Gastrocnemius medialis (tissue), 4 donors: ENCODE data around the gene PLEKHA5. TPM values are rescaled to one million over a fixed set of nuclear protein-coding genes. Genes with fewer than 3 reads are reported as not detected.

Experiments
- ATAC-seq, 2 donors: fragments of 150-250 bp; one replicate each; pipeline ENCODE4 v1.9.1; 2016
- DNase-seq, 2 donors: peaks; one replicate each; pipeline ENCODE4 v3.0.0-alpha.2; 2019
- H3K27ac ChIP-seq, 4 donors: fragments of 200-600 bp; sonication (generic); 1 replicate in 1 of 4; 2 replicates in 3 of 4; pipeline ENCODE4 v1.5.1; 2016 to 2018; ENCODE audit warnings: mild to moderate bottlenecking in 2 of 4, moderate library complexity in 1 of 4
- H3K27me3 ChIP-seq, 3 donors: fragments of 200-600 bp; sonication (generic) in 2 of 3; 1 replicate in 1 of 3; 2 replicates in 2 of 3; pipeline versions ENCODE4 v1.5.1 to v1.6.0; 2016 to 2019; ENCODE audit warnings: mild to moderate bottlenecking in 1 of 3, moderate library complexity in 1 of 3
- H3K36me3 ChIP-seq, 2 donors: fragments of 200-600 bp; sonication (generic) in 1 of 2; one replicate each; pipeline ENCODE4 v1.5.1; 2017 to 2018
- H3K4me1 ChIP-seq, 2 donors: fragments of 200-600 bp; sonication (generic) in 1 of 2; one replicate each; pipeline ENCODE4 v1.5.1; 2016 to 2017; ENCODE audit warnings: mild to moderate bottlenecking in 2 of 2
- H3K4me3 ChIP-seq, 4 donors: fragments of 200-600 bp; sonication (generic) in 3 of 4; 1 replicate in 1 of 4; 2 replicates in 3 of 4; pipeline ENCODE4 v1.5.1; 2016 to 2019; ENCODE audit warnings: mild to moderate bottlenecking in 2 of 4
- H3K9me3 ChIP-seq, 3 donors: fragments of 200-600 bp; sonication (generic) in 2 of 3; 1 replicate in 1 of 3; 2 replicates in 2 of 3; pipeline ENCODE4 v1.5.1; 2016 to 2019
- POLR2A ChIP-seq, 2 donors: fragments of 450-650 bp; IDR thresholded peaks; one replicate each; pipeline ENCODE4 v1.6.1; 2017; ENCODE audit warnings: antibody characterized with exemption in 2 of 2, mild to moderate bottlenecking in 2 of 2, moderate library complexity in 2 of 2
- in situ Hi-C, 4 donors: fragments of 200-750 bp; cut with MboI; loops; one replicate each; pipeline versions ENCODE4 v1.15.0 to v1.8.0; 2017; ENCODE audit warnings: low sequenced_read_pairs in 4 of 4
- intact Hi-C: fragments of 100-400 bp; cut with DNase I; formaldehyde crosslinking; loops from one replicate; pipeline ENCODE4 v1.15.1; 2023; ENCODE audit warnings: low total_unique reads
- total RNA-seq, 4 donors: library from RNA; depleted of rRNA; stranded (reverse); fragments of >200 nt; gene quantifications; one replicate each; pipeline versions ENCODE4 v1.1.0 to v1.2.3, GENCODE V29; 2016
- TF ChIP-seq, protein P1 (sequence below), 5 experiments: fragments of 450-650 bp in 3 of 5; fragments of 200-600 bp in 2 of 5; sonication (generic) in 2 of 5; IDR thresholded peaks in 4 of 5; conservative IDR thresholded peaks in 1 of 5; 1 replicate in 4 of 5; 2 replicates in 1 of 5; pipeline ENCODE4 v1.5.1; 2016 to 2019; ENCODE audit warnings: antibody characterized with exemption in 5 of 5, mild to moderate bottlenecking in 3 of 5, moderate library complexity in 3 of 5

Gene PLEKHA5
- total RNA-seq, 4 donors from 2014 or later: 1.0 to 2.7 (median 1.5) TPM

DNA sequence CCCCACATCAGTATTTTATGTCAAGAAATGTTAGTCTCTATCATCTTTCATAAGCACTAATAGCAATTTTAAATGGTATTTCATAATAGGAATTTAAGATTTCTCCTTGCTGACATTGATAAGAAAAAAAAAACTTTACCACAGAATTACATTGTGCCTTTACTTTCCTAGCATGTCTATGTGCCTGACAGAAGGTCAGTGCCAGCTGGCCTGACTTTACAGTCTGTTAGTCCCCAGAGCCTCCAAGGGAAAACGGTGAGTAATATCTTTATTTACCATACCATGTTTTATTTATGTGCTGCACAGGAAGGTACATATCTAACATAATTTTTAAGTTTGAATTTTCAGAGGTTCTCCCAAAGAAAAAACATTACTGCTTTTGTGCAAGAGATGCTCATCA, 157.8 kb downstream of the PLEKHA5 start:
- Histone ChIP-seq H3K4me3 (no peak overlapping the region), H3K27me3 (no peaks in the 10 kb centered on the region), H3K9me3 (no peaks in the 10 kb centered on the region), H3K27ac (no peak overlapping the region), H3K4me1 (no peaks in the 10 kb centered on the region), H3K36me3 (no peaks in the 10 kb centered on the region)
- in situ Hi-C loops: loop anchor here in 1 of 4 donors (25.0 kb wide), 1 partner anchor 100 kb away; no protein-coding TSS in a partner anchor
- intact Hi-C loops: no loop called here
- no peak for ATAC-seq
- TF ChIP-seq, protein P1, sequence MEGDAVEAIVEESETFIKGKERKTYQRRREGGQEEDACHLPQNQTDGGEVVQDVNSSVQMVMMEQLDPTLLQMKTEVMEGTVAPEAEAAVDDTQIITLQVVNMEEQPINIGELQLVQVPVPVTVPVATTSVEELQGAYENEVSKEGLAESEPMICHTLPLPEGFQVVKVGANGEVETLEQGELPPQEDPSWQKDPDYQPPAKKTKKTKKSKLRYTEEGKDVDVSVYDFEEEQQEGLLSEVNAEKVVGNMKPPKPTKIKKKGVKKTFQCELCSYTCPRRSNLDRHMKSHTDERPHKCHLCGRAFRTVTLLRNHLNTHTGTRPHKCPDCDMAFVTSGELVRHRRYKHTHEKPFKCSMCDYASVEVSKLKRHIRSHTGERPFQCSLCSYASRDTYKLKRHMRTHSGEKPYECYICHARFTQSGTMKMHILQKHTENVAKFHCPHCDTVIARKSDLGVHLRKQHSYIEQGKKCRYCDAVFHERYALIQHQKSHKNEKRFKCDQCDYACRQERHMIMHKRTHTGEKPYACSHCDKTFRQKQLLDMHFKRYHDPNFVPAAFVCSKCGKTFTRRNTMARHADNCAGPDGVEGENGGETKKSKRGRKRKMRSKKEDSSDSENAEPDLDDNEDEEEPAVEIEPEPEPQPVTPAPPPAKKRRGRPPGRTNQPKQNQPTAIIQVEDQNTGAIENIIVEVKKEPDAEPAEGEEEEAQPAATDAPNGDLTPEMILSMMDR (IDR thresholded peaks at IDR 0.05 in 4 of 5, conservative IDR thresholded peaks at IDR 0.05 in 1 of 5): no peak
- no peak for TF ChIP-seq POLR2A (IDR thresholded peaks at IDR 0.05)
- no peak for DNase-seq

DNA sequence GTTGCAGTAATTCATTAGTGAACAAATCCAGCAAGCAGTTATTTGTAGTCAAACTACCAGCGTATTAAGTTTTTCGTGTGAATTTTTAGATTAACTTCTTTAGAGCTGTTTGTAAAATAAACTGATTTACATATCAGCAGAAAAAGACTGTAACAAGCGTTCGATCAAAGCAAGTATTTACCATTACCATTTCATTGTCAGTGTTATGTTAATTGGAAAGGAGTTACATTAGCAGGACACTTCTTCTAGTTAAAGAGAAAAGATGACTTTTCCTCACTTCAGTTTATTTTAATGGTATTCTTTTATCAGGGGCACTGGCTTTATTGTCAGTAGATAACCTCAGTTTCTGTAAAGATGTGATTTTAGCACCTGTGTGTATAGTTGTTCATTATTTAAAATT, 158.6 kb downstream of the PLEKHA5 start:
- Histone ChIP-seq H3K36me3 (no peaks in the 10 kb centered on the region), H3K27me3 (no peaks in the 10 kb centered on the region), H3K9me3 (no peaks in the 10 kb centered on the region), H3K4me3 (no peak overlapping the region), H3K4me1 (no peaks in the 10 kb centered on the region), H3K27ac (no peak overlapping the region)
- in situ Hi-C loops (loop anchor here in 1 of 4 donors (25.0 kb wide), 1 partner anchor 101 kb away; no protein-coding TSS in a partner anchor), intact Hi-C loops (no loop called here)
- TF ChIP-seq POLR2A (IDR thresholded peaks at IDR 0.05): no peak
- TF ChIP-seq, protein P1 (IDR thresholded peaks at IDR 0.05 in 4 of 5, conservative IDR thresholded peaks at IDR 0.05 in 1 of 5): no peak
- ATAC-seq: no peak
- no peak for DNase-seq

DNA sequence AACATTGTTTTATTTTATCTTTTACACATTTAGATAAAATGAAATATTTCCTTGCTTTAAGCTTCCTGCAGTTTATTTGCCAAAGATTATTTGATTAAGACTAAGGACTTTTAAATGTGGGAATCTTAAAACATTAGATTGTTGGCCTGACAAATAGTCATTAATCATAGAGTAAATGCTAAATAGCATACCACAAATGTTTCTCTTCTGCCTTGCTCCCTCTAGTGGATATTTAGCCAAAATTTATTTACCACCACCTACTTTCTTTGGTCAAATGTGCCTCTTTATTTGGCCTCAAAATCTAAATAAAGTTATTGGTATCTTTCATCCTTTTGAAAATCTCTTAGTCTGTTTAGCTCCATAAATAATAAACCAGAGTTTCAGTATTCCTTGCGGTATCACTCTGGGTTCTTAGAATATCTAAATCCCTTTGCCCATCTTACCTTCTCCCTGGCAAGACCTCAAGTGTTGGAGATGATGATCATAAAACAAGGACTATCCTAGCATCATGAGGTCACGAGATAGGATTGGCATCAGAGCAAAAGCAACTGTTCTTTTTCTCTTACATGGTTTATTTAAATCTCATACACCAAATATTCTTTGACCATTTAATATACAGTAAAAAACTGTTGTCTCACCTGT, 159.2 kb downstream of the PLEKHA5 start:
- Histone ChIP-seq H3K4me1 (no peaks in the 10 kb centered on the region), H3K4me3 (no peak overlapping the region), H3K9me3 (no peaks in the 10 kb centered on the region), H3K27ac (no peak overlapping the region), H3K36me3 (no peaks in the 10 kb centered on the region), H3K27me3 (no peaks in the 10 kb centered on the region)
- ATAC-seq (no peak), DNase-seq (no peak)
- intact Hi-C loops (no loop called here), in situ Hi-C loops (loop anchor here in 1 of 4 donors (25.0 kb wide), 1 partner anchor 101 kb away; no protein-coding TSS in a partner anchor)
- no peak for TF ChIP-seq POLR2A (IDR thresholded peaks at IDR 0.05)
- TF ChIP-seq, protein P1 (IDR thresholded peaks at IDR 0.05 in 4 of 5, conservative IDR thresholded peaks at IDR 0.05 in 1 of 5): peak in 4 of 5 experiments; percentile 18 to 50 (median 30)

DNA sequence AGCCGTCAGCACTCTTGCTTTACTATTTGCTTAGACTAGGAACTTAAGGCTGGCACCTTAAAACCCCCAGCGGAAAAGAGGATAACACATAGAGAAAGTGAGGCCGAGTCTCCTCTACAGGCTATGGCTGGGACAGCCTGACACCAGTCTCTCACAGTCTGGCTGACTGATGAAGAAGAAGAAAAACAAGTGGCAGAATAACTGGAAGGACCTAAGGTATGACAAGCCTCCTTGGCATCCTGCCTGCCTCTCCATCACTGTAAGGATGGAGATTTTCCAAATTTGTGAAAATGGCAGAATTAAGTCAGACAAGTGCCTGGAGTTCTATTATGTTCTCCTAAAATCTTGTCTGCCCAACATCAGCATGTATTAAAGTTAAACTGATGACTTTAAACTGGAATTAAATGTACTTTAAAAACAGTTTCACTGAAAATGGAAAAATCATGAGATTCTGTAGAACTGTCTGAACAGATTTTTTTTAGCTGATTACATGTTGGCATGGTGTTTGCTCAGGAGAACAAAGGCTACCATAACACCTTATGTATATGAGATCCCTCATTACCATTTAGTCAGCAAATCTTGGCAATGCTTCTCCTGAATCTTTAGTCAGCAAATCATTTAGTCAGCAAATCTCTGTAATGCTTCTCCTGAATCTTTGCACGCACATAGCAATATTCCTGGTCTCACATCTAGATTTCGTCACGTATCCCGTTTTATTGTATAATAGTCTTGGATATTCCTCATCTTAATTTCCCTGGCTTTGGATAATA, 169.5 kb downstream of the PLEKHA5 start:
- no peaks in the 10 kb centered on the region for H3K36me3 ChIP-seq
- TF ChIP-seq POLR2A (IDR thresholded peaks at IDR 0.05): no peak
- TF ChIP-seq, protein P1 (IDR thresholded peaks at IDR 0.05 in 4 of 5, conservative IDR thresholded peaks at IDR 0.05 in 1 of 5): no peak
- in situ Hi-C loops: loop anchor here in 1 of 4 donors (25.0 kb wide), 1 partner anchor 112 kb away; no protein-coding TSS in a partner anchor
- intact Hi-C loops: no loop called here
- no peak for ATAC-seq
- H3K4me1 ChIP-seq: no peaks in the 10 kb centered on the region
- no peak for DNase-seq
- H3K9me3 ChIP-seq: no peaks in the 10 kb centered on the region
- no peak overlapping the region for H3K4me3 ChIP-seq
- no peaks in the 10 kb centered on the region for H3K27me3 ChIP-seq
- no peak overlapping the region for H3K27ac ChIP-seq
